HG03103 (cell line): ENCODE results near the gene LIF.

ENCODE experiments used
- ATAC-seq: cut with Tn5 transposase; IDR thresholded peaks from one replicate; pipeline ENCODE4 v1.9.1; 2021; ENCODE audit warnings: low read depth; ENCODE audit not compliant: unreplicated experiment

The LIF gene

DNA sequence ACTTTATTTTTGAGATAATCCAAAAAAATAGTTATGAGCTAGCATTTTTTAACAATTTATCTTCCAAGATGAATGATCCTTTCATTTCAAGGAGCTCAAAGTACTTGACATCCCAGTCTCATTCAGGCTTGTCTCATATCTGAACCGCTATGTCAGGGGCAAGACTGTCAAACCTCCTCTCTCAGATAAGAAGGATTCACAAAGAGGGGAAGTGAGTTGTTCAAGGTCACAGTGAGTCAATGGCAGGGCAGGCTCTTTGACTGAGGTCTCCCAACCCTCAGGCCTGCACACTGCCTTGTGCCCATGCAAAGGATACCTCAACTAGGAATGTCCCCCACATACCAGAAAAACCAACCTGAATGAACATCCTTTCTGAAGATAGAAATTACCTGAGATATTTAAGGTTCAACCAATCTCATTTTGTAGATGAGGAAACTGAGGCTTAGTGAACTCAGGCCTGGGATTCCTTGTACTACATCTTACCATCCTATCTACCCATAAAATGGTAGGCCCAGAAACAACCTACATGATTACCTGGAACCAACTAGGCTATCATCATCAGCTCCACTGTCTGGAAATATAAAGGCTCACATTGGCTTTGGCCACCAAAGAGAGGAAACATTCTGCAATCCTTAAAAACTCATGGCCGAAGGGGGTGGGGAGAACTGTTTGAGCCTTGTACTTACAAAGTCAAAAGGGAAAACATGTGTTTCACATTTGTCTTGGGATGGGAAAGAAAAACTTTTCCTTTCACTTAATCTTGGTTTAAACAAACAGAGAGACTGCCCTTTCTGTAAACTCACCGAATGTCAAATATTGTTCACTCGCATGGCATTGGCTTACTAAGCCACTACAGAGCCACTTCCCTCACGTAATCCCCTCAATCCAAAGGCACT is 51.1 kb downstream of the LIF start:
- no peak for ATAC-seq

- ATAC-seq: no peak
These were observed 53.4 kb downstream of the LIF start for GRCh38 chr22:30193031-30193775.

DNA sequence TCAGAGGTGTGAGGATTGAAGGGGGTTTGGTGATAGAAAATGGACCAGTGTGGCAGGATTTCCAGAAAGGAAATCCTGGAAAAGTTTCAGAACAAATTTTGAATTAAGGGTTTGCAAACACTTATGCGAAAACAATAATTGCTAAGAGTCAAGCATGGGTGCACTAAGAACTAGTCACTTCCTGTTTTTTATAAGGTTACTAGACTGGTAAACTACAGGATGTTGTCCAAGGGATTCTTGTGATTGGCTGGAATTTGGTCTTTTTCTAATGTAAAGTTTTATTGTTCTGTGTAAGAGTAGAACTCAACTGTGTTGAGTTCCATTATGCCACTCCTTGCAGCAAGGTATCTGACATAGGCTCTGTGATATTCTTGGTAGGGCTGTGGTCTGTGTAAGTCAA is 54.1 kb downstream of the LIF start:
- no peak for ATAC-seq

GRCh38 chr22:30191040-30191701 is 55.4 kb downstream of the LIF start:
- ATAC-seq: no peak

GRCh38 chr22:30190574-30190973 is 56.0 kb downstream of the LIF start:
- no peak for ATAC-seq
